ENCODE measurements around the gene DLGAP5. TPM values are rescaled to one million over a fixed set of nuclear protein-coding genes. Genes with fewer than 3 reads are reported as not detected.

Gene DLGAP5
- total and polyA plus RNA-seq, 2 of the 13 experiments (the other 11 are each of a cell fraction or from before 2014, with no cell fraction given) = 7.7 to 55.8 TPM

GRCh38 chr14:55103005-55103640 lies 88.3 kb downstream of the DLGAP5 start (continued):
- TF ChIP-seq RERE (CRISPR knock-in tag; IDR thresholded peaks at IDR 0.05; ENCODE audit: low read depth) = peak; percentile 30; the same call in 1 of the 2 replicates
- TF ChIP-seq, protein P1, sequence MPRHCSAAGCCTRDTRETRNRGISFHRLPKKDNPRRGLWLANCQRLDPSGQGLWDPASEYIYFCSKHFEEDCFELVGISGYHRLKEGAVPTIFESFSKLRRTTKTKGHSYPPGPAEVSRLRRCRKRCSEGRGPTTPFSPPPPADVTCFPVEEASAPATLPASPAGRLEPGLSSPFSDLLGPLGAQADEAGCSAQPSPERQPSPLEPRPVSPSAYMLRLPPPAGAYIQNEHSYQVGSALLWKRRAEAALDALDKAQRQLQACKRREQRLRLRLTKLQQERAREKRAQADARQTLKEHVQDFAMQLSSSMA (CRISPR knock-in tag; IDR thresholded peaks at IDR 0.05) = no peak
- TF ChIP-seq, protein P2, sequence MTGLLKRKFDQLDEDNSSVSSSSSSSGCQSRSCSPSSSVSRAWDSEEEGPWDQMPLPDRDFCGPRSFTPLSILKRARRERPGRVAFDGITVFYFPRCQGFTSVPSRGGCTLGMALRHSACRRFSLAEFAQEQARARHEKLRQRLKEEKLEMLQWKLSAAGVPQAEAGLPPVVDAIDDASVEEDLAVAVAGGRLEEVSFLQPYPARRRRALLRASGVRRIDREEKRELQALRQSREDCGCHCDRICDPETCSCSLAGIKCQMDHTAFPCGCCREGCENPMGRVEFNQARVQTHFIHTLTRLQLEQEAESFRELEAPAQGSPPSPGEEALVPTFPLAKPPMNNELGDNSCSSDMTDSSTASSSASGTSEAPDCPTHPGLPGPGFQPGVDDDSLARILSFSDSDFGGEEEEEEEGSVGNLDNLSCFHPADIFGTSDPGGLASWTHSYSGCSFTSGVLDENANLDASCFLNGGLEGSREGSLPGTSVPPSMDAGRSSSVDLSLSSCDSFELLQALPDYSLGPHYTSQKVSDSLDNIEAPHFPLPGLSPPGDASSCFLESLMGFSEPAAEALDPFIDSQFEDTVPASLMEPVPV (CRISPR knock-in tag; IDR thresholded peaks at IDR 0.05) = no peak
- TF ChIP-seq SNRNP70 (IDR thresholded peaks at IDR 0.05; ENCODE audit: low read depth, low read length) = no peak
- no peak for TF ChIP-seq ETS1 (CRISPR knock-in tag; IDR thresholded peaks at IDR 0.05)
- no peak for TF ChIP-seq IRF9 (CRISPR knock-in tag; IDR thresholded peaks at IDR 0.05; ENCODE audit: borderline replicate concordance)
- no peak for TF ChIP-seq CHD2 (IDR thresholded peaks at IDR 0.05; ENCODE audit: low read depth, low read length)
- TF ChIP-seq PHF5A (CRISPR knock-in tag; IDR thresholded peaks at IDR 0.05; ENCODE audit: low read depth, unreplicated experiment) = peak; percentile 61
- TF ChIP-seq ZSCAN25 (CRISPR knock-in tag; IDR thresholded peaks at IDR 0.05) = peak; percentile 69; the same call in 1 of the 2 replicates
- TF ChIP-seq, protein P3, sequence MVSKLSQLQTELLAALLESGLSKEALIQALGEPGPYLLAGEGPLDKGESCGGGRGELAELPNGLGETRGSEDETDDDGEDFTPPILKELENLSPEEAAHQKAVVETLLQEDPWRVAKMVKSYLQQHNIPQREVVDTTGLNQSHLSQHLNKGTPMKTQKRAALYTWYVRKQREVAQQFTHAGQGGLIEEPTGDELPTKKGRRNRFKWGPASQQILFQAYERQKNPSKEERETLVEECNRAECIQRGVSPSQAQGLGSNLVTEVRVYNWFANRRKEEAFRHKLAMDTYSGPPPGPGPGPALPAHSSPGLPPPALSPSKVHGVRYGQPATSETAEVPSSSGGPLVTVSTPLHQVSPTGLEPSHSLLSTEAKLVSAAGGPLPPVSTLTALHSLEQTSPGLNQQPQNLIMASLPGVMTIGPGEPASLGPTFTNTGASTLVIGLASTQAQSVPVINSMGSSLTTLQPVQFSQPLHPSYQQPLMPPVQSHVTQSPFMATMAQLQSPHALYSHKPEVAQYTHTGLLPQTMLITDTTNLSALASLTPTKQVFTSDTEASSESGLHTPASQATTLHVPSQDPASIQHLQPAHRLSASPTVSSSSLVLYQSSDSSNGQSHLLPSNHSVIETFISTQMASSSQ (IDR thresholded peaks at IDR 0.05; ENCODE audit: low read depth) = no peak; the same call in 1 of the 2 replicates
- TF ChIP-seq, protein P3 (CRISPR knock-in tag; IDR thresholded peaks at IDR 0.05; ENCODE audit: borderline replicate concordance) = peak; percentile 35; the same call in 1 of the 2 replicates
- peak; percentile 44; the same call in 1 of the 2 replicates for TF ChIP-seq ZNF12 (CRISPR knock-in tag; IDR thresholded peaks at IDR 0.05)
- no peak for TF ChIP-seq FIP1L1 (IDR thresholded peaks at IDR 0.05; ENCODE audit: borderline replicate concordance, insufficient read depth, low read depth, low read length)
